H9 (cell line): ENCODE results near the gene CD320. TPM values are rescaled to one million over a fixed set of nuclear protein-coding genes. Genes with fewer than 3 reads are reported as not detected.

Experiments used
- DNase-seq: peaks from one replicate; pipeline ENCODE4 v3.0.0-alpha.2; 2017
- H2AFZ ChIP-seq: one replicate; pipeline ENCODE4 v1.6.1; 2013; ENCODE audit warnings: mild to moderate bottlenecking, low read length, control low read depth, moderate library complexity
- H2AK5ac ChIP-seq: 2 replicates; pipeline ENCODE4 v1.6.1; 2013; ENCODE audit warnings: low read length, control low read depth, mixed read lengths; ENCODE audit not compliant: insufficient read length
- H2BK120ac ChIP-seq: one replicate; pipeline ENCODE4 v1.6.1; 2013; ENCODE audit warnings: low read depth, mild to moderate bottlenecking, low read length, control low read depth, inconsistent platforms; ENCODE audit not compliant: poor library complexity, severe bottlenecking
- H2BK12ac ChIP-seq: 2 replicates; pipeline ENCODE4 v1.6.1; 2013; ENCODE audit warnings: low read length, control low read depth, mixed read lengths, low read depth; ENCODE audit not compliant: insufficient read length
- H2BK15ac ChIP-seq: 2 replicates; pipeline ENCODE4 v1.6.1; 2013; ENCODE audit warnings: low read depth, low read length, control low read depth
- H2BK20ac ChIP-seq: one replicate; pipeline ENCODE4 v1.6.1; 2013; ENCODE audit warnings: low read depth, mild to moderate bottlenecking, low read length, control low read depth, inconsistent platforms; ENCODE audit not compliant: poor library complexity, severe bottlenecking
- H2BK5ac ChIP-seq: 2 replicates; pipeline ENCODE4 v1.6.1; 2013; ENCODE audit warnings: low read length, control low read depth, mixed read lengths; ENCODE audit not compliant: insufficient read length
- H3K14ac ChIP-seq: 2 replicates; pipeline ENCODE4 v1.6.1; 2013; ENCODE audit warnings: low read length, control low read depth; ENCODE audit not compliant: insufficient read depth
- H3K18ac ChIP-seq: 2 replicates; pipeline ENCODE4 v1.6.1; 2013; ENCODE audit warnings: low read depth, mild to moderate bottlenecking, mixed read lengths, low read length, control low read depth; ENCODE audit not compliant: insufficient read length
- H3K23ac ChIP-seq: 2 replicates; pipeline ENCODE4 v1.6.1; 2013; ENCODE audit warnings: low read length, control low read depth, mixed read lengths, low read depth; ENCODE audit not compliant: insufficient read length
- H3K23me2 ChIP-seq: 2 replicates; pipeline ENCODE4 v1.6.1; 2013; ENCODE audit warnings: low read depth, mild to moderate bottlenecking, mixed read lengths, low read length, control low read depth; ENCODE audit not compliant: insufficient read length, poor library complexity, severe bottlenecking
- H3K27ac ChIP-seq: 2 replicates; pipeline ENCODE4 v1.5.1; 2013; ENCODE audit warnings: low read length, control low read depth, mixed read lengths, low read depth; ENCODE audit not compliant: insufficient read length
- H3K27me3 ChIP-seq: 2 replicates; pipeline ENCODE4 v1.6.1; 2013; ENCODE audit warnings: low read length, control low read depth, inconsistent platforms; ENCODE audit not compliant: insufficient read depth
- H3K4ac ChIP-seq: 2 replicates; pipeline ENCODE4 v1.6.1; 2013; ENCODE audit warnings: low read depth, mild to moderate bottlenecking, control low read depth, inconsistent platforms, low read length, moderate library complexity
- H3K4me1 ChIP-seq: 2 replicates; pipeline ENCODE4 v1.6.1; 2013; ENCODE audit warnings: low read length, control low read depth, inconsistent platforms; ENCODE audit not compliant: insufficient read depth
- H3K4me2 ChIP-seq: 2 replicates; pipeline ENCODE4 v1.6.1; 2013; ENCODE audit warnings: low read length, control low read depth, mixed read lengths; ENCODE audit not compliant: insufficient read length, insufficient read depth
- H3K56ac ChIP-seq: 2 replicates; pipeline ENCODE4 v1.6.1; 2013; ENCODE audit warnings: low read depth, mild to moderate bottlenecking, mixed read lengths, low read length, control low read depth; ENCODE audit not compliant: insufficient read length
- H3K79me1 ChIP-seq: 2 replicates; pipeline ENCODE4 v1.6.1; 2013; ENCODE audit warnings: low read depth, mild to moderate bottlenecking, moderate library complexity, low read length, control low read depth, inconsistent platforms; ENCODE audit not compliant: insufficient read depth, poor library complexity, severe bottlenecking
- H3K79me2 ChIP-seq: 2 replicates; pipeline ENCODE4 v1.6.1; 2013; ENCODE audit warnings: low read length, control low read depth, inconsistent platforms; ENCODE audit not compliant: insufficient read depth
- H3K9ac ChIP-seq: 2 replicates; pipeline ENCODE4 v1.6.1; 2013; ENCODE audit warnings: low read length, control low read depth, mixed read lengths; ENCODE audit not compliant: insufficient read length; ENCODE audit errors: extremely low read depth
- H3K9me3 ChIP-seq: one replicate; pipeline ENCODE4 v1.6.1; 2013; ENCODE audit warnings: low read depth, low read length, inconsistent platforms; ENCODE audit not compliant: control insufficient read depth
- H3T11ph ChIP-seq: one replicate; pipeline ENCODE4 v1.6.1; 2013; ENCODE audit warnings: mild to moderate bottlenecking, low read length, control low read depth, inconsistent platforms
- H4K20me1 ChIP-seq: one replicate; pipeline ENCODE4 v1.6.1; 2013; ENCODE audit not compliant: control insufficient read depth, insufficient read length, insufficient read depth
- H4K5ac ChIP-seq: 2 replicates; pipeline ENCODE4 v1.6.1; 2013; ENCODE audit warnings: low read depth, mild to moderate bottlenecking, mixed read lengths, low read length, control low read depth; ENCODE audit not compliant: insufficient read length
- H4K8ac ChIP-seq: replicated peaks from 2 replicates; pipeline ENCODE4 v1.6.1; 2013; ENCODE audit warnings: low read length, control low read depth, mixed read lengths, low read depth; ENCODE audit not compliant: insufficient read length
- H4K91ac ChIP-seq: 2 replicates; pipeline ENCODE4 v1.6.1; 2013; ENCODE audit warnings: low read depth, mild to moderate bottlenecking, moderate library complexity, mixed read lengths, low read length, control low read depth; ENCODE audit not compliant: insufficient read length
- H3K27ac Mint-ChIP-seq, 3 experiments: 2 replicates in 2 of 3; 3 replicates in 1 of 3; pipeline ENCODE4 v1.8.0; 2020 to 2021; ENCODE audit warnings: mixed read lengths in 3 of 3, mild to moderate bottlenecking in 1 of 3, moderate library complexity in 1 of 3
- H3K27me3 Mint-ChIP-seq: 2 replicates; pipeline ENCODE4 v1.8.0; 2021; ENCODE audit warnings: low read depth, mild to moderate bottlenecking, moderate library complexity, mixed read lengths
- H3K36me3 Mint-ChIP-seq, 3 experiments: 2 replicates in 2 of 3; 3 replicates in 1 of 3; pipeline ENCODE4 v1.8.0; 2020 to 2021; ENCODE audit warnings: low read depth in 3 of 3, mixed read lengths in 3 of 3; ENCODE audit not compliant: insufficient read depth in 1 of 3
- H3K4me1 Mint-ChIP-seq, 2 experiments: 2 replicates each; pipeline ENCODE4 v1.8.0; 2020; ENCODE audit warnings: mixed read lengths in 2 of 2
- H3K4me3 Mint-ChIP-seq, 2 experiments: 2 replicates in 1 of 2; 3 replicates in 1 of 2; pipeline ENCODE4 v1.8.0; 2020 to 2021; ENCODE audit warnings: mild to moderate bottlenecking in 2 of 2, mixed read lengths in 2 of 2, moderate library complexity in 1 of 2
- H3K9me3 Mint-ChIP-seq, 2 experiments: 2 replicates in 1 of 2; 3 replicates in 1 of 2; pipeline ENCODE4 v1.8.0; 2020; ENCODE audit warnings: mild to moderate bottlenecking in 2 of 2, mixed read lengths in 2 of 2, moderate library complexity in 1 of 2
- CTCF ChIP-seq: fragments of 200-600 bp; sonication (generic); conservative IDR thresholded peaks from 3 replicates; pipeline ENCODE4 v1.8.0; 2021; ENCODE audit warnings: antibody characterized with exemption, mild to moderate bottlenecking
- WGBS: extraction: QIAGEN DNeasy Blood & Tissue Kit; methylation state at CpG from one replicate; pipeline ENCODE4 v1.1.7; 2013; ENCODE audit warnings: missing lambda C conversion rate, low lambda C conversion rate, mixed read lengths; ENCODE audit not compliant: insufficient read length; ENCODE audit errors: extremely low coverage; 5-methylcytosine and 5-hydroxymethylcytosine counted together
- total RNA-seq: library from RNA; stranded (reverse); gene quantifications from 2 replicates; pipeline ENCODE4 v1.2.1, GENCODE V29; 2021

Gene CD320
- total RNA-seq, 1 experiment from 2014 or later, result 72.1 TPM

DNA sequence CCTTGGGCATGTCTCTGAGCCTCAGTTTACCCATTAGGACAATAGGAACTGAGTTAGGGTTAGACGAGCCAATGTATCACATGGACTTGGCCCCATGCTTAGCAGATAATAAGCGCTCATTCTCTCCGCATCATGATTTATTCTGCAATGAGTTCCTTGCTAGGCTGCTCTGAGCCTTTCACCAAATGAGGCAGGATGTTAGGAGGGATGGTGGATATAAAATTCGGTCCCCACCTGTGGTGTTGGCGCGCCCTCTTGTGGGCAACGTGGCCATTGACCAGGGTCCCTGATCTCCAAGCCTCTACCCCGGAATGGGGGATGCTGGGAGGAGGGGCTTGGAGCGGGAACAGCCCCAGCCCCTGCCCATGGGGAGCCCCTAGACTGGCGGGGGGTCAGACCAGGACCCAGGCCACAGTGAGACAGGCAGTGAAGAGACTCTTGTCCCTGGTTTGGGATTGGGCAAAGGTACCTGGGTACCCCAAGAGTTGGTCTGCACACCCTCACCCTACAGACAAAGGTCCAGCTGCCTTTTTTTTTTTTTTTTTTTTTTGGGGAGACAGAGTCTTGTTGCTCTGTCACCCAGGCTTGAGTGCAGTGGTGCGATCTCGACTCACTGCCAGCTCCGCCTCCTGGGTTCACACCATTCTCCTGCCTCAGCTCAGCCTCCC is 55.1 kb downstream of the CD320 start:
- no peak overlapping the region for H2BK12ac ChIP-seq
- H4K91ac ChIP-seq, result no peak overlapping the region
- H4K8ac ChIP-seq, result no peak overlapping the region
- H2BK20ac ChIP-seq, result no peak overlapping the region
- no peaks in the 10 kb centered on the region for H3K4me1 ChIP-seq
- H3K4me2 ChIP-seq, result no peak overlapping the region
- H3K27ac ChIP-seq, result no peak overlapping the region
- no CpG with 5 or more reads among the region's 13 CpGs for WGBS
- Mint-ChIP-seq H3K27ac (peak overlapping the region in 1 of 3 experiments; percentile 60; a peak in 2 of 7 replicates), H3K36me3 (peaks cover 20 to 35% (median 31%) of the 10 kb centered on the region in 3 experiments; a peak in 6 of 7 replicates), H3K4me3 (peak overlapping the region in 1 of 2 experiments; percentile 64; a peak in 2 of 5 replicates), H3K4me1 (peaks cover 0 to 12% of the 10 kb centered on the region in 2 experiments; a peak in 2 of 4 replicates), H3K27me3 (no peaks in the 10 kb centered on the region), H3K9me3 (peaks cover 0 to 2% of the 10 kb centered on the region in 2 experiments; a peak in 1 of 5 replicates)
- H3T11ph ChIP-seq, result no peak overlapping the region
- no peak overlapping the region for H2BK5ac ChIP-seq
- no peaks in the 10 kb centered on the region for H3K9me3 ChIP-seq
- H2AFZ ChIP-seq, result no peak overlapping the region
- no peaks in the 10 kb centered on the region for H4K20me1 ChIP-seq
- H3K56ac ChIP-seq, result no peak overlapping the region
- H2AK5ac ChIP-seq, result no peak overlapping the region
- peaks cover 3% of the 10 kb centered on the region; the same call in 1 of the 2 replicates for H3K79me2 ChIP-seq
- no peak overlapping the region for H2BK15ac ChIP-seq
- H3K14ac ChIP-seq, result no peak overlapping the region
- H3K79me1 ChIP-seq, result no peaks in the 10 kb centered on the region
- H3K9ac ChIP-seq, result no peak overlapping the region
- H3K18ac ChIP-seq, result no peak overlapping the region
- H3K27me3 ChIP-seq, result no peaks in the 10 kb centered on the region
- no peak overlapping the region for H4K5ac ChIP-seq
- TF ChIP-seq CTCF, result peak; percentile 99
- H3K23ac ChIP-seq, result no peak overlapping the region
- no peak overlapping the region for H3K4ac ChIP-seq
- peak; percentile 88 for DNase-seq
- H2BK120ac ChIP-seq, result no peak overlapping the region
- no peaks in the 10 kb centered on the region for H3K23me2 ChIP-seq

Other genes with a start within 250 kb of the CD320 start
- gene FBN3, start 158.8 kb downstream of the CD320 start, total RNA-seq, result 24.9 and 31.0 TPM in 2 replicates
- gene CERS4, start 99.0 kb downstream of the CD320 start, total RNA-seq, result 62.6 and 66.5 TPM in 2 replicates
- gene NDUFA7, start 13.0 kb upstream of the CD320 start, total RNA-seq, result 70.7 and 73.0 TPM in 2 replicates
- 1,885 and 1,988 TPM in 2 replicates for gene RPS28, start 13.1 kb upstream of the CD320 start, total RNA-seq
- 5.3 and 7.7 TPM in 2 replicates for gene KANK3, start 34.9 kb upstream of the CD320 start, total RNA-seq
- 1.9 and 2.5 TPM in 2 replicates for gene ANGPTL4, start 55.8 kb upstream of the CD320 start, total RNA-seq
- 106 and 107 TPM in 2 replicates for gene RAB11B, start 82.0 kb upstream of the CD320 start, total RNA-seq
- gene MARCHF2, start 104.9 kb upstream of the CD320 start, total RNA-seq, result 23.1 and 27.5 TPM in 2 replicates
- 458 and 468 TPM in 2 replicates for gene HNRNPM, start 136.6 kb upstream of the CD320 start, total RNA-seq
- 0.44 TPM in 2 replicates for gene PRAM1, start 194.3 kb upstream of the CD320 start, total RNA-seq
- gene ZNF414, start 205.8 kb upstream of the CD320 start, total RNA-seq, result 29.3 and 38.1 TPM in 2 replicates